ENCODE results near the gene EDNRB.

- TF ChIP-seq, protein P1, sequence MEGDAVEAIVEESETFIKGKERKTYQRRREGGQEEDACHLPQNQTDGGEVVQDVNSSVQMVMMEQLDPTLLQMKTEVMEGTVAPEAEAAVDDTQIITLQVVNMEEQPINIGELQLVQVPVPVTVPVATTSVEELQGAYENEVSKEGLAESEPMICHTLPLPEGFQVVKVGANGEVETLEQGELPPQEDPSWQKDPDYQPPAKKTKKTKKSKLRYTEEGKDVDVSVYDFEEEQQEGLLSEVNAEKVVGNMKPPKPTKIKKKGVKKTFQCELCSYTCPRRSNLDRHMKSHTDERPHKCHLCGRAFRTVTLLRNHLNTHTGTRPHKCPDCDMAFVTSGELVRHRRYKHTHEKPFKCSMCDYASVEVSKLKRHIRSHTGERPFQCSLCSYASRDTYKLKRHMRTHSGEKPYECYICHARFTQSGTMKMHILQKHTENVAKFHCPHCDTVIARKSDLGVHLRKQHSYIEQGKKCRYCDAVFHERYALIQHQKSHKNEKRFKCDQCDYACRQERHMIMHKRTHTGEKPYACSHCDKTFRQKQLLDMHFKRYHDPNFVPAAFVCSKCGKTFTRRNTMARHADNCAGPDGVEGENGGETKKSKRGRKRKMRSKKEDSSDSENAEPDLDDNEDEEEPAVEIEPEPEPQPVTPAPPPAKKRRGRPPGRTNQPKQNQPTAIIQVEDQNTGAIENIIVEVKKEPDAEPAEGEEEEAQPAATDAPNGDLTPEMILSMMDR (IDR thresholded peaks at IDR 0.05): no peak
- TF ChIP-seq POLR2A (IDR thresholded peaks at IDR 0.05): no peak
These were observed 72.5 kb downstream of the EDNRB start for GRCh38 chr13:77846173-77846572.

Measured in Peyer's patch (tissue), 4 donors.